HEK293 (cell line): Measurements from ENCODE around the gene ARHGEF11.

Experiments
- SCRT2 ChIP-seq: fragments of 450-650 bp; formaldehyde crosslinking; IDR thresholded peaks from 2 replicates; pipeline ENCODE4 v1.5.1; 2016; ENCODE audit warnings: missing biosample characterization, missing genetic modification characterization
- ZNF146 ChIP-seq: fragments of 450-650 bp; formaldehyde crosslinking; IDR thresholded peaks from 2 replicates; pipeline ENCODE4 v1.5.1; 2016; ENCODE audit warnings: missing biosample characterization, missing genetic modification characterization
- ZNF24 ChIP-seq: fragments of 450-650 bp; formaldehyde crosslinking; IDR thresholded peaks from 2 replicates; pipeline ENCODE4 v1.5.1; 2016; ENCODE audit warnings: missing biosample characterization, missing genetic modification characterization
- ZNF501 ChIP-seq: fragments of 450-650 bp; formaldehyde crosslinking; IDR thresholded peaks from 2 replicates; pipeline ENCODE4 v1.5.1; 2016; ENCODE audit warnings: missing biosample characterization, missing genetic modification characterization
- ZNF629 ChIP-seq: fragments of 450-650 bp; formaldehyde crosslinking; IDR thresholded peaks from 2 replicates; pipeline ENCODE4 v1.5.1; 2017; ENCODE audit warnings: missing biosample characterization, missing genetic modification characterization
- TF ChIP-seq, protein P1 (sequence below): fragments of 450-650 bp; formaldehyde crosslinking; IDR thresholded peaks from 2 replicates; pipeline ENCODE4 v1.5.1; 2016; ENCODE audit warnings: missing biosample characterization, missing genetic modification characterization
- TF ChIP-seq, protein P2 (sequence below): fragments of 450-650 bp; formaldehyde crosslinking; IDR thresholded peaks from 2 replicates; pipeline ENCODE4 v1.5.1; 2016; ENCODE audit warnings: missing biosample characterization, missing genetic modification characterization

DNA sequence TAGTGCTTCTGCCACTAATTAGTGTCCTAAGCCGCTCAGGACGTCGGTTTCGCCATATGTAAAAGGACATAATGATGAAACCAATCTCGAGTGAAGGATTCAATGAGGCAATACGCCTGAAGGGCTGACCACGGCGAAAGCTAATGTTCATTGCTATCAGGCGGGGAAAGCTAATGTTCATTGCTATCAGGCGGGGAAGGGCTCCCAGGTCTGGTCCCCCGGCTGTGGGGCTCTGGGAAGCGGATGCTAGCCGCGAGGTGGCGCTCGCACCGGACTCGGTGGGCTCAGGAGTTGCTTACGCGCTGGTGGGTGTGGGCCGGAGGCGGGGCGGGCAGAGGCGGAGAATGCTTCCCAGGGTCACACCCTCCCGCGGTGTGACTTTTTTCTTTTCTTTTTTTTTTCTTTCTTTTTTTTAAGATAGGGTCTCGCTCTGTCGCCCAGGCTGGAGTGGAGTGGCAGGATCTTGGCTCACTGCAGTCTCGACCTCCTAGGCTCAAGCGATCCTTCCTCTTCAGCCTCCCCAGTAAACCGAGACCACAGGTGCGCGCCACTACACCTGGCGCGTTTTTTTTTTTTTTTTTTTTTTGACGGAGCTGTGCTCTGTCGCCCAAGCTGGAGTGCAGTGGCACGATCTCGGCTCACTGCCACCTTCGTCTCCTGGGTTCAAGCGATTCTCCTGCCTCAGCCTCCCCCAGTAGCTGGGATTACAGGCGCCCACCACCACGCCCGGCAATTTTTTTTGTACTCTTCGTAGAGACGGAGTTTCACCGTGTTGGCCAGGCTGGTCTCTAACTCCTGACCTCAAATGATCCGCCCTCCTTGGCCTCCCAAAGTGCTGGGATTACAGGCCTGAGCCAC, 153.1 kb downstream of the ARHGEF11 start:
- no peak for TF ChIP-seq ZNF146 (tag by site-specific recombination)
- peak; percentile 62 for TF ChIP-seq ZNF629 (tag by site-specific recombination)
- no peak for TF ChIP-seq SCRT2
- TF ChIP-seq, protein P1, sequence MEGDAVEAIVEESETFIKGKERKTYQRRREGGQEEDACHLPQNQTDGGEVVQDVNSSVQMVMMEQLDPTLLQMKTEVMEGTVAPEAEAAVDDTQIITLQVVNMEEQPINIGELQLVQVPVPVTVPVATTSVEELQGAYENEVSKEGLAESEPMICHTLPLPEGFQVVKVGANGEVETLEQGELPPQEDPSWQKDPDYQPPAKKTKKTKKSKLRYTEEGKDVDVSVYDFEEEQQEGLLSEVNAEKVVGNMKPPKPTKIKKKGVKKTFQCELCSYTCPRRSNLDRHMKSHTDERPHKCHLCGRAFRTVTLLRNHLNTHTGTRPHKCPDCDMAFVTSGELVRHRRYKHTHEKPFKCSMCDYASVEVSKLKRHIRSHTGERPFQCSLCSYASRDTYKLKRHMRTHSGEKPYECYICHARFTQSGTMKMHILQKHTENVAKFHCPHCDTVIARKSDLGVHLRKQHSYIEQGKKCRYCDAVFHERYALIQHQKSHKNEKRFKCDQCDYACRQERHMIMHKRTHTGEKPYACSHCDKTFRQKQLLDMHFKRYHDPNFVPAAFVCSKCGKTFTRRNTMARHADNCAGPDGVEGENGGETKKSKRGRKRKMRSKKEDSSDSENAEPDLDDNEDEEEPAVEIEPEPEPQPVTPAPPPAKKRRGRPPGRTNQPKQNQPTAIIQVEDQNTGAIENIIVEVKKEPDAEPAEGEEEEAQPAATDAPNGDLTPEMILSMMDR (tag by site-specific recombination), result peak; percentile 86
- 0 out of 2 replicates have a peak, but pooled peaks have one; percentile 54 for TF ChIP-seq ZNF501 (tag by site-specific recombination)
- TF ChIP-seq ZNF24, result no peak
- TF ChIP-seq, protein P2, sequence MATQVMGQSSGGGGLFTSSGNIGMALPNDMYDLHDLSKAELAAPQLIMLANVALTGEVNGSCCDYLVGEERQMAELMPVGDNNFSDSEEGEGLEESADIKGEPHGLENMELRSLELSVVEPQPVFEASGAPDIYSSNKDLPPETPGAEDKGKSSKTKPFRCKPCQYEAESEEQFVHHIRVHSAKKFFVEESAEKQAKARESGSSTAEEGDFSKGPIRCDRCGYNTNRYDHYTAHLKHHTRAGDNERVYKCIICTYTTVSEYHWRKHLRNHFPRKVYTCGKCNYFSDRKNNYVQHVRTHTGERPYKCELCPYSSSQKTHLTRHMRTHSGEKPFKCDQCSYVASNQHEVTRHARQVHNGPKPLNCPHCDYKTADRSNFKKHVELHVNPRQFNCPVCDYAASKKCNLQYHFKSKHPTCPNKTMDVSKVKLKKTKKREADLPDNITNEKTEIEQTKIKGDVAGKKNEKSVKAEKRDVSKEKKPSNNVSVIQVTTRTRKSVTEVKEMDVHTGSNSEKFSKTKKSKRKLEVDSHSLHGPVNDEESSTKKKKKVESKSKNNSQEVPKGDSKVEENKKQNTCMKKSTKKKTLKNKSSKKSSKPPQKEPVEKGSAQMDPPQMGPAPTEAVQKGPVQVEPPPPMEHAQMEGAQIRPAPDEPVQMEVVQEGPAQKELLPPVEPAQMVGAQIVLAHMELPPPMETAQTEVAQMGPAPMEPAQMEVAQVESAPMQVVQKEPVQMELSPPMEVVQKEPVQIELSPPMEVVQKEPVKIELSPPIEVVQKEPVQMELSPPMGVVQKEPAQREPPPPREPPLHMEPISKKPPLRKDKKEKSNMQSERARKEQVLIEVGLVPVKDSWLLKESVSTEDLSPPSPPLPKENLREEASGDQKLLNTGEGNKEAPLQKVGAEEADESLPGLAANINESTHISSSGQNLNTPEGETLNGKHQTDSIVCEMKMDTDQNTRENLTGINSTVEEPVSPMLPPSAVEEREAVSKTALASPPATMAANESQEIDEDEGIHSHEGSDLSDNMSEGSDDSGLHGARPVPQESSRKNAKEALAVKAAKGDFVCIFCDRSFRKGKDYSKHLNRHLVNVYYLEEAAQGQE (tag by site-specific recombination), result no peak
